Neuron (in vitro differentiated cells): ENCODE results near the gene PFKP.

Experiments used
- H2AFZ ChIP-seq: one replicate; pipeline ENCODE4 v1.6.1; 2013; ENCODE audit warnings: low read depth, mild to moderate bottlenecking, inconsistent platforms, low read length, moderate library complexity
- H3K27me3 ChIP-seq: one replicate; pipeline ENCODE4 v1.6.1; 2013; ENCODE audit warnings: low read length; ENCODE audit not compliant: insufficient read depth
- H3K36me3 ChIP-seq: one replicate; pipeline ENCODE4 v1.6.1; 2013; ENCODE audit warnings: low read length; ENCODE audit not compliant: insufficient read depth
- H3K4me1 ChIP-seq: one replicate; pipeline ENCODE4 v1.6.1; 2013; ENCODE audit warnings: low read length; ENCODE audit not compliant: insufficient read depth
- H3K4me3 ChIP-seq: 2 replicates; pipeline ENCODE4 v1.5.1; 2013; ENCODE audit warnings: mild to moderate bottlenecking, low read length, moderate library complexity
- H3K9me3 ChIP-seq: one replicate; pipeline ENCODE4 v1.6.1; 2013; ENCODE audit warnings: low read length

Gene PFKP

DNA sequence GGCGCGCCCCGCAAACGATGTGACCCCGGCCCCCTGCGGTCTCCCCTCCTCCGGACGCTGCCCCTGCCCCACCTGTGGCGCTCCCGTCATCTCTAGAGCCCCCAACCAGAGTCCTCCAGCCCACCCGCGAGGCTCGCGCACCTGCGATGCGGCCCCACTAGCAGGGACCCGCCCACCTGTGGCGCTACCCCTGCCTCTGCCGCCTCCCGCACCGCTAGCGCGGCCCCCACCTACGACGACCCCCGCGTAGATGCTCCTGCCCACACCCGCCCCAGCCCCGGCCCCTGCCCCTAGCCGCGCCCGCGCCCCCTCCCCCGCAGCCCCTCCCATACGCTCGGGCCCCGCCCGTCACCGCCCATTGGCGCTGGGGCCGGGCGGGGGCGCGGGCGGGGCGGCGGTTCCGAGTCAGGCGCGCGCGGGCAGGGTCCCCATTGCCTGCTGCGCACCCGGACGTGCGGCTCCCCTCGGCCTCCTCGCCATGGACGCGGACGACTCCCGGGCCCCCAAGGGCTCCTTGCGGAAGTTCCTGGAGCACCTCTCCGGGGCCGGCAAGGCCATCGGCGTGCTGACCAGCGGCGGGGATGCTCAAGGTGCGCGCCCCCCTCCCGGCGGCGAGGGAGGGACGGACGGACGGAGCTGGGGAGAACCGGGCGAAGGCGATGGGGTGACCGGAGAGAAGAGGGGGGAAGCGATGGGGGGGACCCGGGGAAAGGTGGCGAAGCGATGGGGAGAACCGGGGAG lies at the start of gene PFKP:
PFKP (plus strand) TSS at position 431 of the 741 bp plus-strand sequence; CDS start at position 479, 48 bp downstream.
- Histone ChIP-seq H3K4me3 (peak within 1 kb of the TSS; percentile 53), H3K36me3 (no peaks in the 10 kb centered on the region), H3K9me3 (no peaks in the 10 kb centered on the region), H2AFZ (peak within 1 kb of the TSS; percentile 87), H3K27me3 (peaks cover 37% of the 10 kb centered on the region), H3K4me1 (no peaks in the 10 kb centered on the region)

DNA sequence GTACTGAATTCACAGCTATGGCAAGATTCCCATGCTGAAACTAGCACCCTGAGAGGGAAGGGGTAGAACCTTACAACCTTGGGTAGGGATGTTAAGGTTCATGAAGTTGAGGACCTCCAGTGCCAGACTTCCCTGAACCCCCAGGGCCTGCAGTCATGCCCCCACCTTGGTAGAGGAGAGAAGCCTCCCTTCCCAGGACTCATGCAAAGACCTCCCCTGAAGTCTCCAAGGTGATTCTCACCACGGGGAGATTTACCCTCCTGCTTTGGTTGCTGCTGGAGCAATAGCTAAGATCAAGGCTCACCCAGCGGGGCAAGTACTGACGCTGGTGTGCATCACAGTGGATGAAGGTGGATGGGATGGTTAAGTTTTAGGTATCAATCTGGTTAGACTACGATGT lies 49.1 kb upstream of the PFKP start:
- peaks cover 3% of the 10 kb centered on the region for H3K27me3 ChIP-seq
- no peak overlapping the region for H2AFZ ChIP-seq
- no peak overlapping the region for H3K4me3 ChIP-seq
- H3K4me1 ChIP-seq = no peaks in the 10 kb centered on the region
- H3K36me3 ChIP-seq = no peaks in the 10 kb centered on the region
- H3K9me3 ChIP-seq = no peaks in the 10 kb centered on the region

DNA sequence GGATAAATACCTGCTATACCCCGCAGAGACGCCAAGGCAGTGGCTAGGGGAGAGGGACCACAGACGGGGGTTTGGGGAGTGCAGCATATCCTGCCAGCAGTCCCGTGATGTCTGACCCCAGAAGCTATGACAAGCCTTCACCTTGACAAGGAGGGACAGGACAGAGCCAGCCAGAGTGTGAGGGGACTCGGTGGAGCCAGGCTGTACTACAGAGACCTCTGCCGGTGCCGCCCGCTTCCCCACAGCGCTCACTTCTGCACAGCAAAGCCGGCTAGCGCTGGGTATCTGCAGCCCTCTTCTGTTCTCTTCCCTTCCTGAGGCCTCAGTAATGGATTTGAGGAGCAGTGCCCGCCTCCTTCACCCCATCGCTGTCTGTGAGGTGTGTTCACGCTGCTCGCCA lies 47.0 kb upstream of the PFKP start:
- Histone ChIP-seq H3K4me1 (no peaks in the 10 kb centered on the region), H3K27me3 (peaks cover 3% of the 10 kb centered on the region), H3K4me3 (no peak overlapping the region), H2AFZ (no peak overlapping the region), H3K36me3 (no peaks in the 10 kb centered on the region), H3K9me3 (no peaks in the 10 kb centered on the region)

DNA sequence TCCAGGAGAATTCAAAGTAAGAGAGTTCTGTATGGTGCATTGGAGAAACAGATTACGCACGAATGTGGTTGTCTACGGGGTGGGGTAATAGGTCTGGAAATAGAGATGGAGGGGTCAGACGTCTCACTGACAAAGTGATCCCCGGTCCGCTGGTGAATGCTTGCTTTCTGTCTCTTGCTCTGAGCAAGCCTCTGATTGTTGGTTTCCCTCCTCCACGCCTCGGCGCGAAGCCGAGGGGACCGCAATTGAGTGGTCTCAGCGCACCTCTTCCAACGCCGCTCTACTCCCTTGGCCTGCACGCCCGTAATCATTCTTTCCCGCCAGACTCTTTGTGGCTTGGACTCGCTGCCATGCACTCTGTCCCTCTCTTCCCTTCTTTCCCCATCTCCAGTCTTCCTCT lies 46.5 kb upstream of the PFKP start:
- H3K4me1 ChIP-seq = no peaks in the 10 kb centered on the region
- H3K36me3 ChIP-seq = no peaks in the 10 kb centered on the region
- H3K4me3 ChIP-seq = no peak overlapping the region
- peaks cover 3% of the 10 kb centered on the region for H3K27me3 ChIP-seq
- H3K9me3 ChIP-seq = no peaks in the 10 kb centered on the region
- no peak overlapping the region for H2AFZ ChIP-seq

DNA sequence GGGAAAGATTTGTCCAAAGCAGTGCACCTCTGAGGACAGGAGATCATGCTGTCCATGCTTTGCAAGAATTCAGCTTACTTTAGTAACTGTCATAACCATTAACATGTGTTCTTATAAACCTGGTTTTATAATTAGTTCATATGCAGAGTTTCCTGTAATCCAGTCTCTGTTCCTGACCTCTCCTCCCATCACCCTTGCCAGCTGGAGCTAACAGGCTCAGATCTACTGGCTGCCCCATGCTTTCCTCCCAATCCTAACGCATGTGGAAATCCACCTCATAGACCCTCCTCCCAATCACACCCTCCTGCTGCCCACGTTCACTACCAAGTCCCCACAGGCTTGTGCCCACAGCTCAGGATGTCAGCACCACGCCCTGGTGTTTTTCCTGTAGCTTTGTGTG lies 45.3 kb upstream of the PFKP start:
- Histone ChIP-seq H3K36me3 (no peaks in the 10 kb centered on the region), H3K4me3 (no peak overlapping the region), H3K27me3 (peaks cover 3% of the 10 kb centered on the region), H3K4me1 (no peaks in the 10 kb centered on the region), H2AFZ (no peak overlapping the region), H3K9me3 (no peaks in the 10 kb centered on the region)

DNA sequence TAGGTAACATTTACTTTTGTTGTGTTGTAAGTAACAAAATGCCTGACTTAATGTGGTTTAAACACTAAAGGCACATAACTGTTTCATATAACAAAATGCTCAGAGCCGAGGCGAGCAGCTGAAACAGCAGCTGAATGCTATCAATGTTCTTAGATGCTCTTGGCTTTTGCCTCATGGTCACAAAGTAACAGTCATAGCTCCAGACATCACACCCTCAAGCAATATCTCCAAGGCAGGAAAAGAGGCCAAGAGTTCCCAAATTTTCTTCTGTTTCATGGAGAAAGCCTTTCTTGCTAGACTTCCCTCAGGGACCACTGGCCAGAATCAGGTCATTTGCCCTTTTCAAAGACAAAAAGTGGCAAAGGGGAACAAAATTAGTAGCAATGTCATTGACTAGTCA lies 43.5 kb upstream of the PFKP start:
- Histone ChIP-seq H3K27me3 (peaks cover 5% of the 10 kb centered on the region), H3K4me1 (no peaks in the 10 kb centered on the region), H3K36me3 (no peaks in the 10 kb centered on the region), H3K4me3 (no peak overlapping the region), H2AFZ (no peak overlapping the region), H3K9me3 (no peaks in the 10 kb centered on the region)

DNA sequence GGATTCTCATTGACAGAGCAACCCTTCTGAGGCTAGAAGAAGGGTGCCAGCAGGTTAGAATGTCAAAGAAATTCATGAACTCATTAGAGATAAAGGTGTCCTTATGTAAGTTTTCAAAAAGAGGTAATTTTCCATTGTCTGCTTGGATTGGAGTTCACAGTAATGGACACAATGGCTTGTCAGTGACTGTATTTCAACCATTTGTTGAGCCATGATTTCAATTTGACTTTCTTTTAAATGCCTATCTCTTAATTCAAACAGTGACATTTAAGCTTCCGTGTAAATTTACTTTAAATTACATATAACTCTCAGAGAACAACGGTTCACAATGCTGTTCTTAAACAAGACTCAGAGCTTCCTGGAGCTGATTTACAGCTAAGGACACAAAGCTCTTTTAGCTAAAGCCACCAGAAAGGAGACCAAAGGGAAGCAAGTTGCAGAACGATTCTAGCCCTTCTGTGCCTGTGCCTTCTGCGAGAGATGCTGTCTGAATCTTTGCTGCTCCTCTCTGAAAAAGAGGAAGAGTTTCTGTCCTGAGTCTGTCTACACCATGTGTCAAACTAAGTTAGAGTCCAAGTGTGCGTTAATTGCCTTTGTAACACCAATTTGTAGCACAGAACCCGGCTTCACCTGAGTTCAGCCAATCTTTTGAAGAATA lies 42.2 kb upstream of the PFKP start:
- Histone ChIP-seq H3K9me3 (no peaks in the 10 kb centered on the region), H2AFZ (no peak overlapping the region), H3K4me1 (no peaks in the 10 kb centered on the region), H3K36me3 (no peaks in the 10 kb centered on the region), H3K27me3 (peaks cover 4% of the 10 kb centered on the region), H3K4me3 (no peak overlapping the region)

DNA sequence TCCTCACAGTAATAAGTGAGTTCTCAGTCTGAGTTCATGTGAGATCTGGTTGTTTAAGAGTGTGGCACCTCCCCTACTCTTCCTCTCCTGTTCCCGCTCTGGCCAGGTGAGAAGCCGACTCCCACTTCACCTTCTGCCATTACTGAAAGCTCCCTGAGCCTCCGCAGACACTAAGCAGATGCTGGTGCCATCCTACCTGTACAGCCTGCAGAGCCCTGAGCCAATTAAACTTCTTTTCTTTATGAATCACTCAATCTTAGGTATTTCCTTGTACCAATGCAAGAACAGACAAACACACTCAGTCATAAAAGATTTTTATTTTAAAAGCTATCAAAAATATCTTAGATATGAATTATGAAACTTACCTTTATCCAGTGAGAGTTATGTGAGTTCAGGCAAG lies 39.5 kb upstream of the PFKP start:
- Histone ChIP-seq H3K36me3 (no peaks in the 10 kb centered on the region), H3K9me3 (no peaks in the 10 kb centered on the region), H3K4me3 (no peak overlapping the region)

DNA sequence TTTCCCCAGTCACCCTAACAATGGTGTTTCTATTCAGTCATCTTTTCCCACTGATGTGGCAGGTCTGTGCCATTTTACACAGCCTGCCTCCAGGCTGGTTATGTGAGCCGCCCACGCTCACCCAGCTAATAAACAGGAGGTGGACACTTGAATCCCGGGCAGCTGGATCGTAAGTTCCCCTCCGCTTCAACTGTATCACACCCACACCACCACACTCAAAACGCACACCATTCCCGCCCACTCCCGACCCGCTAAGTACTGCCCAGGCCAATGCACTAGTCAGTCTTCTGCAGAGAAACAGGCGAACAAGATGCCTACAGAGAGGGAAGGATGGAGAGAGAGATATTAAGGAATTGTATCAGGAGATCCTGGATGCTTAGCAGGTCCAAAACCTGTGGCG lies 38.9 kb upstream of the PFKP start:
- Histone ChIP-seq H3K9me3 (no peaks in the 10 kb centered on the region), H3K4me1 (no peaks in the 10 kb centered on the region), H3K36me3 (no peaks in the 10 kb centered on the region), H2AFZ (no peak overlapping the region), H3K27me3 (peaks cover 3% of the 10 kb centered on the region), H3K4me3 (no peak overlapping the region)

More for the DNA sequence above, 39.5 kb upstream of the PFKP start:
- no peak overlapping the region for H2AFZ ChIP-seq
- H3K4me1 ChIP-seq = no peaks in the 10 kb centered on the region
- peaks cover 3% of the 10 kb centered on the region for H3K27me3 ChIP-seq

DNA sequence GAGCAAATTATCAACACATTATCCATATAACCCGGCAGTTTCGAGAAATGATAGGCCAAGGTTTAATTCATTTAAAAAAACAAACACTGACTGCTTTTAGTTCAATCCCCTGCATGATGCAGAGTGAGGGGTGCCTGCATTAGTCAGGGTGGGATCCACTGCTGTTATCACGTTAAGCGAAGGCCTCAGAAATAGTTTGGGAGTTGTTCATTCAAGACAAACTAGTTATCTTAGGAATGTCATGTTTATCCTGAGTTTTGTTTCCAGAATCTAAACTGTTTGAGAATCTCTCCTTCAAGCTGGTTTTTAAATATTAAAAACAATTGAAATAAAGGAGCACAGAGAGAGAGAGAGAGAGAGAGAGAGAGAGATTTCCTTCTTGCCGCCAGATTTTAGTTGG lies 36.6 kb upstream of the PFKP start:
- no peak overlapping the region for H2AFZ ChIP-seq
- H3K27me3 ChIP-seq = peaks cover 3% of the 10 kb centered on the region
- no peaks in the 10 kb centered on the region for H3K9me3 ChIP-seq
- no peaks in the 10 kb centered on the region for H3K4me1 ChIP-seq
- no peaks in the 10 kb centered on the region for H3K36me3 ChIP-seq
- H3K4me3 ChIP-seq = no peak overlapping the region

DNA sequence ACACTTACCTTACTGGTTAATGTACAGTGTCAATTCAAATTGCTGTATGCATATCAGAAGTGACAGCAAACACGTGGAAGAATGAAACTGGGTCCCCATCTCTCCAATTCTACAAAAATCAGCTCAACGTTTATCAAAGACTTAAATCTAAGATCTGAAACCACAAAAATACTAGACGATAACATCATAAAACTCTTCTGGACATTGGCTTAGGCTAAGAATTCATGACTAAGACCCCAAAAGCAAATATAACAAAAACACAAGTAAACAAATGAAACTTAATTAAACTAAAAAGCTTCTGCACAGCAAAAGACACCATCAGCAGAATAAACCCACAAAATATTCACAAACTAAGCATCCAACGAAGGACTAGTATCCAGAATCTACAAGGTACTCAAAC lies 35.9 kb upstream of the PFKP start:
- no peak overlapping the region for H3K4me3 ChIP-seq
- H2AFZ ChIP-seq = no peak overlapping the region
- no peaks in the 10 kb centered on the region for H3K36me3 ChIP-seq
- no peaks in the 10 kb centered on the region for H3K4me1 ChIP-seq
- H3K27me3 ChIP-seq = peaks cover 3% of the 10 kb centered on the region
- H3K9me3 ChIP-seq = no peaks in the 10 kb centered on the region

DNA sequence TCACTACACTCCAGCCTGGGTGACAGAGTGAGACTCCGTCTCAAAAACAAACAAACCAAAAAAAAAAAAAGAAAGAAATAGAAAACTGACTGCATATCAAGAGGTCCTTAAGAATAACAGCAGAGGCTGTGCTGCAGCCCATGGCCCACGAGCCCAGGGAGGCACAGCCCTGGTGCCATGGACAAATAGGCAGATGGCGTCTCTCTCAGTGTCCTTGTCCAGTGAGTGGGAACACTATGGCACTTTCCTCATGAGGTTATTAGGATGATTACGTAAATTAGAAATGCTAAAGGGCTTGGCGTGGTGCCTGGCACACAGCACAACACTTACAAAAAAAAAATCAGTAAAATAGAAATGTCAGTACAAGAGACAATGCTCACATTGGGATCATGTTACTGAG lies 33.4 kb upstream of the PFKP start:
- H3K36me3 ChIP-seq = no peaks in the 10 kb centered on the region
- no peaks in the 10 kb centered on the region for H3K9me3 ChIP-seq
- no peaks in the 10 kb centered on the region for H3K4me1 ChIP-seq
- H3K4me3 ChIP-seq = no peak overlapping the region
- H3K27me3 ChIP-seq = peaks cover under 1% of the 10 kb centered on the region
- H2AFZ ChIP-seq = no peak overlapping the region

DNA sequence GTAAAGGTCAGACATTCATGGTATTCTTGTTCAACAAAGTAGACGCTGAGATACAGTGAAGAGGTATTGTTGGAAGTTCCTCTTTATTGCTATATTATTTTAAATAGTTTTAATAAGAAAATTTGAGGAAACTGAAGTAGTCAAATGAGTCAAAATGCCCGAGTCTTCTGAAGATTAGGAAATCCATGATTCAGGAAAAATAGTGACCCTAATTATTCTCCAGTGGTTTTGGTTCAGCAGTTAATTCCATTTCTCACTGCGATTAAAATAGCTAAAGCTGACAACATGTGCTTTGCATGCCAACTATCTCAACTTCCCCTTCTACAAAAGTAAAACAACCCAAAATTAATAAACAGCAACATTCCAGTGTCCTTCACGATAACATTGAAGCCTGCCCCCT lies 32.7 kb upstream of the PFKP start:
- Histone ChIP-seq H3K36me3 (no peaks in the 10 kb centered on the region), H2AFZ (no peak overlapping the region), H3K4me1 (no peaks in the 10 kb centered on the region), H3K9me3 (no peaks in the 10 kb centered on the region), H3K4me3 (no peak overlapping the region), H3K27me3 (no peaks in the 10 kb centered on the region)
